GM18520 (cell line): ENCODE data around the gene KRTAP4-7.
"Not testable (repeated sequence)": the region's sequence is repeated elsewhere in the genome, so short reads cannot be mapped to it uniquely, and the experiment has no call there.

ENCODE experiments used
- ATAC-seq: cut with Tn5 transposase; IDR thresholded peaks from one replicate; pipeline ENCODE4 v1.9.1; 2021; ENCODE audit not compliant: unreplicated experiment

Gene KRTAP4-7

DNA sequence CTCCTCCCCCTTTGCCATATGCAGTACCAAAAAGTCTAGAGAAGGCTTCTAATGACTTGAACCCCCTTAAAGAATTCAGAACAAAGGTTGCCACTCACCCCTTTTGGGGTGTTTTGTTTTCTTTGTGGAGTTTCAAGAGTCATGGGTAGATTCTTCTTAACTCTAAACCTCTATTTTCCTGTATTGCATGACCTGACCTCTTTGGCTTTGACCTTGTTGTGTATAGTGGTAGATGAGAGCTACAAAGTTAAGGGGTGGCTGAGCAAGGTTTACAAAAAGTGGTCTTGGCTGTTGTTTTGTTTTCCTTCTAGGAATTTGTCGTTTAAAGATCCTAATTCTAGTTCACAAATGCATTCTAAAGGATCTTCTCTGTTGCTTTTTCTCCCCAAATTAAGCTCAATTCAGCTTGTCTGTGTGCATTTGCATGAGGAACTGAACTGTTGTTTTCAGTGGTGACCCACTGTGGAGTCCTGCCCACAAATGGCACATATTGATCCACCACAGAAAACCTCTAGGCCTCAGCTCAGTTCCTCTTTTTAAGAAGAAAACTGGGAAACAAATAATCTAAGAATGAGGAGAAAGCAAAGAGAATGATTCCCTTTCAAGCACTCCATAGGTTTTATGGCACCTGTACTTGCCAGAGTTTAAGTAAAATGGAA is 24.9 kb downstream of the KRTAP4-7 start:
- ATAC-seq: not testable (repeated sequence)

DNA sequence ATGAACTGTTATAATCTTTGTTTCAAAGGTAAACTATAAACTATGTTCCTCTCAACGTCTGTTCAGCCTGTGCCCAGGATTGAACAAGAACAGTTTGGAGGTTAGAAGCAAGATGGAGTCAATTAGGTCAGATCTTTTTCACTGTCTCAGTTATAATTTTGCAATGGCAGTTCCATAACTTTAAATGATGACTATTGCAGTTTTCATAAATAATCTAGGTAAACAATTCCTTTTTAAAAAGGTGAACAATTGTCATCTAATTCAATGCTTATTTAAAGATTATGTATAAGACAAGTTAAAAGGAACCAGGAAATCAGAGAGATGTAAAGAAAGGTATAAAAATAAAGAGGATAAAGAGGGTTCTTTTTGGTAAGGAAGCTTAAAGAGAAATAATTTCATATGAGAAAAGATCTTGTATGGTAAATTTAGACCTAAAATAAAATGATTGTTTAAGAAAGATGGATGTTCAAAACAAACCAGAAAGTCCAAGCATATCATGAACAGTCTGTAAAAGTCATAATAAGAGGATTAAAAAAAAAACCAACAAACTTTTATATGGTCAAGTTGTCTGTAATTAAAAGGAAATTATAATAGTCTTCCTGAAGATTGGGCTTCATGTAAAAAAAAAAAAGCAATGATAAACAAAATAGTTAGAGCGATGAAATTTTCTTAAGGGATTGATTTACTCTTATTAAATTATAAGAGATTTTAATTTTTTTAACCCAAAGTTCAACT is 27.4 kb downstream of the KRTAP4-7 start:
- no peak for ATAC-seq

DNA sequence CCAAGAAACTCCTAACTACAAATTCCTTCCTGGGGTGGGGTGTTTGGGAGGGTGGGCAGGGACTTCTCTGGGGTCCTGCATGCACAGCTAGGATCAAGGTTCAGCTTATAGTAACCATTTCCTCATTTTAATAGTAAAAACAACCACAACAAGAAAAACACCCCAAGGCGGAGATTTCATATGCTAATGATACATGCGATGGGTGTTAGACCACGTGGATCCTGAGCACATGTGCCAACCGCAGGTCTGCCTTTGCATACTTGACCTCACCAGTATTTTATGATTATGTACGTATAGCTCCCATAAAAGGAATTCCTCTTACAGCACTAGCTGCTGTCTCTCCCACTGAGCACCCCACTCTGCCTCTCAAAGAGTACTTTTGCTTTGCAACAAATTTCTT is 32.3 kb downstream of the KRTAP4-7 start:
- ATAC-seq: no peak

DNA sequence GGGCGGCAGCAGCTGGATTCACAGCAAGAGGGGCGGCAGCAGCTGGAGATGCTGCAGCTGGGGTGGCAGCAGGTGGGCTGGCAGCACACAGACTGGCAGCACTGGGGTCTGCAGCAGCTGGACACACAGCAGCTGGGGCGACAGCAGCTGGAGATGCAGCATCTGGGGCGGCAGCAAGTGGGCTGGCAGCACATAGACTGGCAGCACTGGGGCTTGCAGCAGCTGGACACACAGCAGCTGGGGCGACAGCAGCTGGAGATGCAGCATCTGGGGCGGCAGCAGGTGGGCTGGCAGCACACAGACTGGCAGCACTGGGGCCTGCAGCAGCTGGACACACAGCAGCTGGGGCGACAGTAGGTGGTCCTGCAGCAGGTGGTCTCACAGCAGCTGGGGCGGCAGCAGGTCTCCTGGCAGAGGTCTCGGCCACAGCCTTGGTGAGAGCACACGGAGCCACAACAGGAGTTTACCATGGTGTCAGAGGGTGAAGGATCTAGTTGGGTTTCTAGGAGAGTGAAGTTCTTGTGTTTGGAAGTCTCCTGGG is 34.0 kb downstream of the KRTAP4-7 start, which contains the start of gene KRTAP4-11:
KRTAP4-11 (minus strand) TSS at position 528 of the 541 bp plus-strand sequence; CDS start at position 470, 58 bp downstream.
- not testable (repeated sequence) for ATAC-seq

DNA sequence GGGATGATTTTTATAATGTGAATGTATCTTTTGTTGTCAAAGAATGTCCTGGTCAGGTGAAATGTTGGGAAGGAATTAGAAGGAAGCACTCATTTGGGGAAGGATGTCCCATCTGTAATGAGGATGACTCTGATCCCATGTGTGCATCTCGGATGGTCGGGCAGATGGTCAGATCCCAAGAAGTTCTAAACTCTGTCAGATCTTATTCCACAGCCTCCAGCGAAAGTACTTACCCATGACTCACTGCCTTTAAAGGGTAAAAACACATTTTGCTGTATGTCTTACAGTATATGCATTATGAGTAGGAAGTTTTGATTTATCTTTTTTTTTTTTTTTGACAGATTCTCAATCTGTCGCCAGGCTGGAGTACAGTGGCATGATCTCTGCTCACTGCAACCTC is 34.8 kb downstream of the KRTAP4-7 start:
- ATAC-seq: no peak

DNA sequence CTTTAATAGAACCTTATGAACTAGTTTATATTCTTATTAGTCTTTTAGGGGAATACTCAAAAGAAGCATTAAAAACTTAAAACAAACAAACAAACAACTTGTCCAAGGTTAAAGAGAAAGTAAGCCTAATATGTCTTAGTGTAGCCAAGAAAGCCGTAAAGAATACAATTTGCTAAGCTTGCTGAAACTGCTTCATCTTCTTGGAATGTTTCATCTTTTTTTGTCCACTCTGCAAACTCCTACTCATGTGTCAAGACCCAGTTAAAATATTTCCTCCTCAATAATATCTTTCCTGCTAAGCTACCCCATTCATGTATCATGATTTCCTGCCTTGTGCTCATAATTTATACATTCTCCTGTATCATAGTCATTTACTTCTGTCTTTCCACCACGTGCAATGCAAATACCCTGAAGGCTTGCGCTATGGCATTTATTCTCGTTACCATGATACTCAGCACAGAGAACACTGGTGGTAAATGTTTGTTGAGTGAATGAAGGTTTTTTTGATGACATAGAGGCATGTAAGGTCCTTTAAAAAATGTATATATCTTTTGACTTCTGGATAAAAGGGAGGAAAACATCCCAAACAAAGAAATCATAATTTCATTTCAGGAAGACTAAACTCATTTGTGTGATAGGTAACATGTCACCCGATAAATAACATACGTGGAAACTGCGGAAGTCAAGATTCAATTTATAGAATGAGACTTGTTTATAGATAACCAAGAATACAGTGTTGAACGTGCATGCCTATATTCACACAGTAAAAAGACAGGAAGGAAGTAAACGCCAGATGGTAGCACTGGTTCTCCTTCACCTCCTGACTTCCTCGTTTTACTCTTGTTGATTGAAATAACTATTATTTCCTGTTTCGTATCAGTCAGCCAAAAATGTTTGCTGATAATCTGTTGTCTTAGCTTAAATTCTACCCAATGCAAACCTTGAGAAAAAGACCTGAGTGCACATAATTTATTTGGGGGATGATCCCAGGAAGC is 36.0 kb downstream of the KRTAP4-7 start:
- ATAC-seq: not testable (repeated sequence)

DNA sequence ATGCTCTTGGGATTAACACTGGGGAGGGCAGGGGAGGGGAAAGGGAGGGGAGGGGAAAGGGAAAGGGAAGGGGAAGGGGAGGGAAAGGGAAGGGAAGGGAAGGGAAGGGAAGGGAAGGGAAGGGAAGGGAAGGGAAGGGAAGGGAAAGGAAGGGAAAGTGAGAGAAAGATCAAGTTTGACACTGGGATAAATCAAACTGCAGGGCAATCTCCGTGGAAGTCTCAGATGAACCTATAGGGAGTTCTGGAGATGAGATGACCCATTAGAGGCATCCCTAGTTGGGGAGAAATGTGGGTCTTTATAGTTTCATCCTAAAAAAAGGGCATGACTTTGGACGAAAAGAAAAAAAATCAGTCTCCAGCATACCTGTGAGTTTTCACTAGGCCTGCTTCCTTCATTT is 37.8 kb downstream of the KRTAP4-7 start:
- ATAC-seq: no peak

DNA sequence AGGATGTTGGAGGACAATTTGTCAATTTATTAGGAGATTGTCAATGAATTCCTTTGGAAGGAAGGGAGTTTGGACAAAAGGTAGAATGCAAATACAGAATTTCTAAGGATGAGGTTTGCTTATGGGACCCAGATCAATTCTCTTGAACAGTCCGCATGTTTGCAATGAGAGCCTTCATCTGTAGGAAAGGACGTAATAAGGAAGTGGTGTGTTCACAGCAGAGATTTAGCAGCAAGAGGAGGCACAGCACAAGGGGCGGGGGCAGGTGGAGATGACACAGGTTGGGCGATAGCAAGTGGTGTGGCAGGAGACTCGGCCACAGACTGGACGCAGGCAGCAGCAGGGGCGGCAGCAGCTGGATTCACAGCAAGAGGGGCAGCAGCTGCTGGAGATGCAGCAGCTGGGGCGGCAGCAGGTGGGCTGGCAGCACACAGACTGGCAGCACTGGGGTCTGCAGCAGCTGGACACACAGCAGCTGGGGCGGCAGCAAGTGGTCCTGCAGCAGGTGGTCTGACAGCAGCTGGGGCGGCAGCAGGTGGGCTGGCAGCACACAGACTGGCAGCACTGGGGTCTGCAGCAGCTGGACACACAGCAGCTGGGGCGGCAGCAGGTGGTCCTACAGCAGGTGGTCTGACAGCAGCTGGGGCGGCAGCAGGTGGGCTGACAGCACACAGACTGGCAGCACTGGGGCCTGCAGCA is 39.5 kb downstream of the KRTAP4-7 start:
- ATAC-seq: not testable (repeated sequence)

DNA sequence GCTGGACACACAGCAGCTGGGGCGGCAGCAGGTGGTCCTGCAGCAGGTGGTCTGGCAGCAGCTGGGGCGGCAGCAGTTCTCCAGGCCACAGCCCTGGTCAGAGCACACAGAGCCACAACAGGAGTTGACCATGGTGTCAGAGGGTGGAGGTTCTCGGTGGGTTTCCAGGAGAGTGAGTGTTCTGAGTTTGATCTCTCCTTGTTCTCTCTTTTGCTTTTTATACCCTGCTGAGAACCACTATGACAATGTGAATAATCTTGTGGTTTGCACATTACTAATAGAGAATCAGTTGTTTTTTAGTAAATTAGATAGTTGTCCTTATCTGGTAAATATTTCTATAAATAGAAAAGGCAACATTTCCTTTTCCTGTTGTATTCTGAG is 40.0 kb downstream of the KRTAP4-7 start, which contains the start of gene KRTAP4-12:
KRTAP4-12 (minus strand) TSS at position 192 of the 381 bp plus-strand sequence; CDS start at position 132, 60 bp downstream.
- ATAC-seq: not testable (repeated sequence)

DNA sequence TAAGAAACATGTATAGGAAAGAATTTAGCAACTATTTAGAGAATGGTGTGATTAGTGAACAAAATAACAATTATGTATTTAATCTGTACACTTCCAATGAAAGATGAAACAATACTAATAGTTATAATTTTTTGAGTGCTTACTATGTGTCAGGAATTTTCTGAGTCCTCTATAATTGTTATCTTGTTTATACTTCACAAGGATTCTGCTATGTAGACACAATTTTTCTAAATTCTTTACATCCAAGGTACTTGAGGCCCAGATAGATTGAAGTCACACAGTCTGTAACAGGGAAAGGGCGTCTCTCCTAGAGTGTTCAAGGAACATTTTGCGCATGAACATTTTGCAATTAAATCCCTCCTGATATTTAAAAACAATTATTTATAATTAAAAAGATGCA is 41.1 kb downstream of the KRTAP4-7 start:
- ATAC-seq: no peak

DNA sequence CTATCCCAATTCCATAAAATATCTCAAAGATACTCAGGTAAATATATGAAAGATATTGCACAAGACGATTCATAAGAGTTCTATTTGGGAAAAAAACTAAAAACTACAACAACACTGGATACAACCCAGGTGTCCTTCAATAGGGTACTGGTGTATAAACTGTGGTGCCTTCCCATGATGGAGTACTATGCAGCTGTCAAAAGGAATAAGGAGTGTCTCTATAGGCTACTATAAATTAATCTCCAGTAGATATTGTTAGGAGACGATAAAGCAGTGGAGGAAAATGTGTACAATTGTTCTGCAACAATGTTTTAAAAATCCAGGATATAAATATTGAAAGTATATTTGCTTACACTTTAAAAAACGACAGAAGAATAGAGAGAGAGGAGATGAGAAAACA is 42.5 kb downstream of the KRTAP4-7 start:
- no peak for ATAC-seq

DNA sequence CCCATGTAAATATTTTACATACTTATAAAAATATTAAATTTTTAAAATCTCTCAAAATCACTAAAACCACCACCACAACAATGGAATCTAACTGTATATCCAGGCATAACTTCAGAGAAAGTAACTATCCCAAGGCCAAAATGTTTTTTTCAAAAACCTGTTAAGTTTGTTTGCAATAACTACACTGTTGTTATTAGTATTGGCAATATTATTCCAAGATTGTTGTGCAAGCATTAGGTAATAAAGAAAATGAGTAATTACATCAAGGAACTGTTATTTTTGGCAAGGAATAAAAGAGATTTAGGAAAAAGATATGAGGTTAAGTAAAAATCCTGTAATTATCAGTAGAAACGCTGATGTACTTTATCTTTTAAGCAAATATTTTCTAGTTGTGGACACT is 43.4 kb downstream of the KRTAP4-7 start:
- ATAC-seq: no peak

DNA sequence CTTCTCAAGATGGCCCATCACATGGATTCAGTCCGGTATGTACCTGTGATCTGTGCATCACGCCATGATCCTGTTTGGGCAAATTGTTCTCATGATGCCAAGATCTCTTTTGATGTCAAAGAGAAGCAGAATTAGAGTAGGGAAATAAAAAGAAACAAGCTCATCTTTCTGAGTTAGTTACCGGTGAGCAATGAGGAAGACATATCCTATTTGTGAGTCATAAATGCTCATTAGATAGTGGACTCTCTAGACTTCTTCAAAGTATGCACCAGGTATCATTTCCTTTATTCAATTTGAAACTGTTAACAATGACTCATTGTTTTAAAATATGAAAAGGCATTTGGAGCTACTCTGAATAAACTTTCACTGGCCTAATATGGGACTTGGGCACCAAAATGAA is 48.0 kb downstream of the KRTAP4-7 start:
- ATAC-seq: no peak

DNA sequence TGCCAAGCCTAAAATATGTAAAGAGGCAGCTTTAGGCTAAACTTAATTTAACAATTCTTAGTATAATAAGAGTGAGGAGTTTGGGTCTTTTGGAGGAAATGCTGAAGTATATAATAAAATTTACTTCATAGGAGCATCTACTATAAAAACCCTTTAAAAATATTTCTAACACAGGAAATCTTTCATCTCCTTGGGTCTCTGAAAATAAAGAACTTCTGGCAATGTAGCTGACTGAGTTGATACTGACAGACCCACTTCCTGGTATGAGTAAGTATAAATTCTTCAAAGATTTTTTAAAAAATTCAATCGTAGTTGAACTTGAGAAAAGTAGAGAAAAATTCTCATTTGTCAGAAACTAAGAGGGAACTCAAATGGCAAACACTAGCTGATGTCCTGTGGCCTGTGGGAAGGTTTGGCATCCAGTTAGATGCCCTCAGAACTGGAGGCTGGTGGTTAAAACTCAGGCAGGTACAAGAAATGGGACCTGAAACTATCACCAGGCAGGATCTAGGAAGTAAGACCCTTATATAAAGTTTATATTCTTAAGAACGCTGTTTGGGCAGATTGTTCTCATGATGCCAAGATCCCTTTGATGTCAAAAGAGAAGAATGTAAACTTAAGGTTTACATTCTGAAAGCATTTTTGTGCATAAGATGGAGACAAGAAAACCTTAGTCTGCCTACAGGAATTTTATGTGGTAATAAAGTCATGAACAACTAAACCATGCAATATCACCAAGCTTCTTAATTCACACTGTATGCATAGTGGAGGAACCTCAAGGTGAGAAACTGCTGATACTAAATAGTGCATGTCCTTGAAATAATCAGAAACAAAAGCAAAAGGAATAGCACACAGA is 50.2 kb downstream of the KRTAP4-7 start:
- ATAC-seq: no peak
